Measurements from ENCODE around the gene INTS4. TPM values are rescaled to one million over a fixed set of nuclear protein-coding genes. Genes with fewer than 3 reads are reported as not detected.

INTS4 gene
- total and polyA plus RNA-seq, 2 of the 4 experiments (the other 2 are of a cell fraction) = 24.0 to 52.5 TPM

- Histone ChIP-seq H3K56ac (ENCODE audit: extremely low read depth, insufficient read depth, low read length) (no peak overlapping the region), H3K36me3 (ENCODE audit: control insufficient read depth, insufficient read depth, low read length) (no peaks in the 10 kb centered on the region), H3K4ac (ENCODE audit: low read depth, low read length) (no peak overlapping the region), H2BK20ac (ENCODE audit: low read depth, low read length) (no peak overlapping the region), H4K5ac (ENCODE audit: low read depth, low read length) (no peak overlapping the region), H2BK120ac (ENCODE audit: low read depth, low read length) (no peak overlapping the region), H2BK15ac (ENCODE audit: low read depth, low read length) (no peak overlapping the region), H3K23ac (ENCODE audit: low read depth, low read length) (no peak overlapping the region), H3K27ac (ENCODE audit: insufficient read depth, low read length) (no peak overlapping the region), H3K4me3 (ENCODE audit: insufficient read depth, low read depth, low read length) (no peak overlapping the region), H3K4me2 (ENCODE audit: low read depth, low read length) (no peak overlapping the region), H3K4me1 (ENCODE audit: control insufficient read depth, insufficient read depth, low read length) (peaks cover 2% of the 10 kb centered on the region; the same call in 1 of the 2 replicates), H3K14ac (replicated peaks; ENCODE audit: low read depth, low read length) (no peak overlapping the region), H4K8ac (ENCODE audit: low read depth in 2 of 2, low read length in 2 of 2) (no peak overlapping the region), H3K79me1 (ENCODE audit: low read depth in 1 of 2, low read length in 2 of 2) (no peaks in the 10 kb centered on the region), H4K20me1 (ENCODE audit: insufficient read depth, low read length) (no peaks in the 10 kb centered on the region), H3K9me1 (ENCODE audit: insufficient read depth, low read length) (no peaks in the 10 kb centered on the region; the same call in 1 of the 2 replicates), H2BK5ac (ENCODE audit: low read depth, low read length, poor library complexity, severe bottlenecking) (no peak overlapping the region), H3K9me3 (ENCODE audit: control insufficient read depth, insufficient read depth, low read length) (no peaks in the 10 kb centered on the region), H3K9ac (ENCODE audit: low read depth, low read length) (no peak overlapping the region), H2AK9ac (replicated peaks; ENCODE audit: low read depth, low read length, poor library complexity) (no peak overlapping the region), H2AFZ (replicated peaks; ENCODE audit: low read length, poor library complexity) (no peak overlapping the region), H2AK5ac (ENCODE audit: low read depth, low read length) (no peak overlapping the region), H4K91ac (ENCODE audit: insufficient read depth, low read depth, low read length) (no peak overlapping the region), H3K18ac (ENCODE audit: low read depth, low read length) (no peak overlapping the region), H3K27me3 (ENCODE audit: control insufficient read depth, insufficient read depth, low read length) (peaks cover 5% of the 10 kb centered on the region)
- in situ Hi-C loops (cut with MboI; ENCODE audit: low sequenced_read_pairs) (no loop called here), dilution Hi-C loops (cut with HindIII; ENCODE audit: low sequenced_read_pairs, unreplicated experiment) (no loop called here), intact Hi-C loops (cut with micrococcal nuclease) (loop anchor here (1.0 to 10.0 kb wide), 3 partner anchors 46 to 565 kb away; no protein-coding TSS in a partner anchor)
- CTCF ChIA-PET = interaction anchor here (0.5 to 1.1 kb wide), 5 partner anchors 10 to 509 kb away, joined by 3 to 5 read pairs (median 3); no protein-coding TSS in a partner anchor
- peak; percentile 77 for DNase-seq
- BruUV-seq (replicated peaks) = no TSS peak
- TF ChIP-seq RAD21 (IDR thresholded peaks at IDR 0.05; ENCODE audit: low read length) (peak; percentile 71), SMC3 (IDR thresholded peaks at IDR 0.05; ENCODE audit: low read depth, low read length) (peak; percentile 83), ELK1 (IDR thresholded peaks at IDR 0.05; ENCODE audit: borderline replicate concordance, low read depth, low read length) (no peak), CTCF (conservative IDR thresholded peaks at IDR 0.05; ENCODE audit: low read depth, low read length) (peak; percentile 74)
- WGBS, 2 experiments (ENCODE audit: extremely low coverage in 2 of 2, insufficient read length in 1 of 2) = no CpG with 5 or more reads among the region's 1 CpG
- POLR2A ChIA-PET (ENCODE audit: unreplicated experiment) = no interaction called here
- peak; percentile 94 for ATAC-seq (ENCODE audit: low read depth)
Measured at GRCh38 chr11:78000193-78000592, 5.7 kb upstream of the INTS4 start.

Data from IMR-90 (cell line).